Dedifferentiated amniotic fluid mesenchymal stem cell (primary cell): ENCODE measurements around the gene SERPINA12.
"Not testable (repeated sequence)": the region's sequence is repeated elsewhere in the genome, so short reads cannot be mapped to it uniquely, and the experiment has no call there.

ENCODE experiments used
- DNase-seq: peaks from one replicate; pipeline ENCODE4 v3.0.0-alpha.2; 2016; ENCODE audit errors: extremely low spot score

Gene SERPINA12

DNA sequence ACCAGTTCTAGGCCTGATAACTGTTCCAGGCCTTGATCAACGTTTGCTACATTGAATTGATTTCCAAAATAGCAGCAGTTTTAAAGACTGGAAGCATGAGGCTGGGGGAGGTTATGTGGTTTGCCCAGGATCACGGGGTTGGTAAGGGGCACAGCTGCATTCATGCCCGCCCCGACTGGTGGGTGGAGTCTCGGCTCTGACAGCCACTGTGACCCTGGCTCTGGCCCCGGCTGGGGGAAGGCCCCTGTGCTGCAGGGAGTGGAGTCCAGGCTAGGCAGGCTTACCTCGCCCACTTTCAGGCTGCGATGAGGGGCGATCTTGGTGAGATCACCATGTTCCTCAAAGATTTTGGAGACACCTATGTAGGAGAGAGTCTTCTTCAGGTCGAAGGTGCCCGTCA is 19.9 kb downstream of the SERPINA12 start:
- no peak for DNase-seq

DNA sequence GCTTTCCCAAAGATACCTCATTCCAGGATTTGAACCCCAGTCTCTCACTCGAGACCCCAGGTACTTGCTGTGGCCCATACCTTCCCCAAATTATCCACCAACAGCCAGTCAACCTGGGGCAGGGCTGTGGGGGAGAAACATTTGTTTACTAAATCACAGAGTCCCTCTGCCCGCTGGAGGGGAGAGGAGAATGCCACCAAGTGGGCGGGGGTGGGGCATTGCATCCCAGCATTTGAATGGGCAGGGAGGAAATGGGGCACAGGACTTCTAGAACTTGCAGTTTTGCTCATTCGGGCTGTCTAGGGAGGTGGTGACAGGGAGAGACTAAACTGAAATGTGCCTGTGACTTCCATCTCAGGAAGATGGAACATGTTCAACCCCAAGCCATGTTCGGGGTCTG is 22.4 kb downstream of the SERPINA12 start:
- no peak for DNase-seq

DNA sequence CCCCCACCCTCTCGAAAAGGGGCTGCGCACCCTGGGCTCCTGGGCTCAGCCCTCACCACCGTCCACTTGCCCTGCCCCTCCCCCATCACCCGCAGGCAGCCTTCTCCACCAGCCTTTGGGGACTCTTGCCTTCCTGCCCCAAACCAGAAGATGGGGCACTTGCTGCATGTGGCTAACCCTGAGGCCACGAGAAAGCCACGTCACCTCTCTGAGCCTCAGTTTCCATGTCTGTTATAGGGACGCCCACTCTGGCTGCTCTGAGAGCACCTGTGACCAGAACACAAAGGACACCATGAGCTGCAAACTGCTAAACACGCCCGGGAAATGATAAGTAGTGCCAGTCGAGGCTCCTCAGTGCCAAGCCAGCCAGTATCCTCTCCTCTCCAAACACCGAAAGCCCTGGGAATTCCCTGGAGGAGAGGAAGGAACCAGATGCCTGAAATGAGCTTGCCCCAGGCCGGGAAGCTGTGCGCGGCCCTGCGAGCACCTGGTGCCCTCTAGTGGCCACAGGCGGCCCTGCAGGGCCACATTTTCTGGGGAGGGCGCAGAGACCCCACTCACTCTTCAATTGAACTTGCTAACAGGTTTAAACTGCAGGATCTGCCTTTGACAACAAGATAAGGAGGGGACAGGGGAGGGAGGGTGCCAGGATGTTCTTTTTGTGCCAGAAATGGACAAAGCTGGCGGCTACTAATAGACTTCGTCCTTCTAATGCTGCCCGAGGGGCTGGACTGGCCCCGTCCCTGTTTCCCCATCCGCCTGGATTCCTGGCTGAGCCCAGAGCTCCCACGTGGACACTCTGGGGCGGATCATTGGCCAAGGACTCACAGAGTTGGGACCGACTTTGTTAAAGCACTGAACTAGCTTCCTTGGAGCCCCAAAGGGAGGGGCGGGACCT is 23.1 kb downstream of the SERPINA12 start:
- peak; percentile 52 for DNase-seq

DNA sequence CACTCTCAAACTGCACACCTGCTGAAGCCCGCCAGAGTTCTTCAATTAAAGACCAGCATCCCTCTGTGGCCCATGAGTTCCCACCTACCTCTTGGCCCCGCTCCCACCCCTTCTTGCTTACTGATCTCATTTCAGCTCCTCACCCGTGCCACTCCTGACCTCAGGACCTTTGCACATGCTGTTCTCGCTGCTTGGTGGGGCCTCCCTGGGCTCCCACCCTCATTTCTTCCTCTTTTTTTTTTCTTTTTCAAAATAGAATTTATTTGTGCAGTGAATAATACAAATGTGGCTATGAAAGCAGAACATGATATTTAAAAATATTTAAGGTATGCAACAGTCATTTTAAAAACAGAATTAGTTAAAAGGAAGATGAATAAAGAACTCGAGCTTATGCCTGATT is 24.8 kb downstream of the SERPINA12 start:
- no peak for DNase-seq

DNA sequence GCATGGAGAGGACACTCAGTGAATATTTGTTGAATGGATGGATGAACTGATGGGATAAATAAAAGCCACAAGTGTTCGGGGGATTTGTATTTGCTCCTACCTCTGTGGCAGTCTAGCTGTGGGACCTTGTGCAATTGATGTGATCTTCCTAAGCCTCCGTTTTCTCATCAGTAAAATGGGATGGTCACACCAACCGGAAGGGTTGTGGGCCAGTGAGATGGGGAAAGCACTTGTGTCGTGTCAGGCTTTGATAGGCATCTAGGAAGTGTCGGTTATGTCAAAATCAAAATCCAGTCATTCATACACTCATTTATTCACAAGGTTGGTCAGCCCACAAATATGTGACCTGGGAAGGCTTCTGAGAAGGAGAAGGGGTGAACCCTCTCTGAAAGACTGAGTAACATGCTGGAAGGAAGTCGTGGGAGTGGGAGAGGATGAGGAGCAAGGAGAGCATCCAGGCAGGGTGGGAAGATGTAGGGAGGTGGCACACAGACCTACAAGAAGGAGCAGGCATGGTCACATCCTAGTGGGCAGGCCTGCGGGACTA is 25.5 kb downstream of the SERPINA12 start:
- no peak for DNase-seq

DNA sequence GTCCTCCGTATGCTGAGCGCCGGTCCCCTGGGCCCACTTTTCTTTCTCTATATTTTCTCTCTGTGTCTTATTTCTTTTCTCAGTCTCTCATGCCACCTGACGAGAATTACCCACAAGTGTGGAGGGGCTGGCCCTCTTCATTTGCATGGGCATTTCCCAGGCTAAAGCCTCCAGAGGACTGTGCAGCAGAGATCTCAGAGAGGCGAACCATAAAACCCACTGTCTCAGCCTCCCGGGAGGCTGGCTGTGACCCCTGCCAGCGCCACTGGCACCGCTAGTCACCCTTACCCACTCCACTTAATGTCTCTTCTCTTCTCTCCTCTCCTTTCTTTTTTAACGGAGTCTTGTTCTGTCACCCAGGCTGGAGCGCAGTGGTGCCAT is 26.2 kb downstream of the SERPINA12 start:
- DNase-seq = no peak

DNA sequence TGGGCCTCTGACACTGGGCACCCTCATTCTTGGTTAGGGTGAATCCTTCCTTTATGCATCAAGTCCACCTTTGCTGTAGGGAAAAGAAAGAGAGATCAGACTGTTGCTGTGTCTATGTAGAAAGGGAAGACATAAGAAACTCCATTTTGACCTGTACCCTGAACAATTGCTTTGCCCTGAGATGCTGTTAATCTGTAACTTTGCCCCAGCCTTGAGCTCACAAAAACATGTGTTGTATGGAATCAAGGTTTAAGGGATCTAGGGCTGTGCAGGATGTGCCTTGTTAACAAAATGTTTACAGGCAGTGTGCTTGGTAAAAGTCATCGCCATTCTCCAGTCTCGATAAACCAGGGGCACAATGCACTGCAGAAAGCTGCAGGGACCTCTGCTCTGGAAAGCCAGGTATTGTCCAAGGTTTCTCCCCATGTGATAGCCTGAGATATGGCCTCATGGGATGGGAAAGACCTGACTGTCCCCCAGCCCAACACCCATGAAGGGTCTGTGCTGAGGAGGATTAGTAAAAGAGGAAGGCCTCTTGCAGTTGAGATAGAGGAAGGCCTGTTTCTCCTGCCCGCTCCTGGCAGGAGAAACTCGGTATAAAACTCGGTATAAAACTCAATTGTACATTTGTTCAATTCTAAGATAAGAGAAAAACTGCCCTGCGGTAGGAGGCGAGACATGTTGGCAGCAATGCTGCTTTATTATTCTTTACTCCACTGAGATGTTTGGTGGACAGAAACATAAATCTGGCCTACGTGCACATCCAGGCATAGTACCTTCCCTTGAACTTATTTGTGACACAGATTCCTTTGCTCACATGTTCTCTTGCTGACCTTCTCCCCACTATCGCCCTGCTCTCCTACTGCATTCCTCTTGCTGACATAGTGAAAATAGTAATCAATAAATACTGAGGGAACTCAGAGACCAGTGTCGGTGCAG is 26.9 kb downstream of the SERPINA12 start:
- not testable (repeated sequence) for DNase-seq

DNA sequence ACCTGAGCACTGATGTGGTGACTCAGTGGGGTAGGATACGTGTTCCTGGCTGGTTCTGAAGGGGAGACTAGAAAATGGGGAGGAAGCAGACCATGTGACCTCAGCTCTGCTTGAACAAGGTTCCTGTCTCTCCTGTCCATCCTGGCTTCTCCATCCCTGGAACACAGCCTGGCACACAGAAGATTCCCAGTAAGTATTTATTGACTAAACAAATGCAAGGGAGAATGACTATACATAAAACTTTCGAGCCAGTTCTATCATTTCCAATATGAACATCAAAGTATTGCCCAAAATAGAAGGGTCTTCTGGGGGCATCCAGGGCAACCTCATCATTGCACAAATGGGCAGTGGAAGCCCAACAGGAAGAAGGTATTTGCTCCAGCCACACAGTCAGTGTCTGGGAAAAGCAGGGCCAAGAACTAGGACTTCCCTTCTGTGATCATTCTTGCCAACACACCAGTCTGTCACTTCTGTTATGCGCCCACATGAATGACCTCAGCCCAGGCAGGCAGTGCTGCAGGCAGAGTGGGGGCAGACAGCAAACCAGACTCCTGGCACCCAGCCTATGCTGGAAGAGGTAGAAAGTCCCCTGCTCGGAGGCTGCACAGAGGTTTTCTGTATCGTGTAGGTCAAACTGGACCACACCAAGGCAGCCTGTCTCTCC is 27.7 kb downstream of the SERPINA12 start:
- DNase-seq = peak; percentile 36

DNA sequence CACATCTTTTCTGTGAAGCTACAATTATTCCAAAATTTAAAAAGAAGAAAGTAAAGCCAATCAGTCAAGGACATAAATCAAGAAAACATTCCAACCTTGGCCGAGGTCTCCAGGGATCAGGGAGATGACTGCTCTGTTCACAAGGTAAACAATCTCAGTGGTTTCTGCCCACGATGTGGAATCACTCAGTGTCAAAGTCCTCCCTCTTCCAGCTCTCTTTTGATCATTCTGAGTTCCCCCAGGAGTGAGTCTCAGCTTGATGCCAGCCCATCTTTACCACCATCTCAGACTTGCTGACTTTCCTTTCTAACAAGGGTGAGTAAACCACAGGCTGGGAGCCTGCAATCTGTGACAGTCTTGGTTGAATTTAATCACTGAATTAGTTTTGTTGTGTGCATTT is 28.5 kb downstream of the SERPINA12 start:
- no peak for DNase-seq

DNA sequence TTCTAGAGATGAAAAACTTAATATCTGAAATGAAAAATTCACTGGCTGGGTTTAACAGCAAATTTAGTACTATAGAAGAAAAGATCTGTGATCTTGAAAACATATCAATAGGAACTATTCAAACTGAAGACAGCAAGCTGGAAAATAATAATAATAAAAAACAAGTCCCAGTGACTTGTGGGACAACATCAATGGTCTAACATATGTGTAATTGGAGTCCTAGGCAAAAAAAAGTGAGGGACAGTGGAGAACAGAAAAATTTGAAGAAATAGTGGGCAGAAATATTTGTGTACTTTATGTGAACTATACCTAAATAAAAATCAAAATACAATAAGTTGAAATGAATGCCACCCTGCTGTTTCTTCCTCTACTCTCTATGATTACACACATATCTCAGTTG is 30.8 kb downstream of the SERPINA12 start:
- no peak for DNase-seq

DNA sequence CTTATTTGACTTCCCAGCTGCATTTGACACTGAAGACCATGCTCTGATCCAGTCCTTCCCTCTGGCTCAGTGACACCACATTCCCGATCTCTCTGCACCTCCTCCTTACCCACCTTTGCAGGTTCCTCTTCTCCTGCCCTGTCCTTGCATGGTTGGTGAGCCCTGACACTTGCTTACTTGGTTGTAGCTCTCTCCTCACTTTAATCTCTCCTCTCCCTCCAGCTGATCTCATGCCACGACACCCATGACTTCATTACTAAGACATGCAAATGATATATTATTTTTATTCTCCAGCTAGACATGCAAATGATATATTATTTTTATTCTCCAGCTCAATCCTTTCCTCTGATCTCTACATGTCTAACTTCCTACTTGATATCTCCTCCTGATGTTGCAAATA is 33.2 kb downstream of the SERPINA12 start, which contains the start of gene SERPINA9:
SERPINA9 (minus strand) TSS at position 175 of the 400 bp plus-strand sequence. CDS start 6,357 bp downstream, outside the sequence.
- no peak for DNase-seq

DNA sequence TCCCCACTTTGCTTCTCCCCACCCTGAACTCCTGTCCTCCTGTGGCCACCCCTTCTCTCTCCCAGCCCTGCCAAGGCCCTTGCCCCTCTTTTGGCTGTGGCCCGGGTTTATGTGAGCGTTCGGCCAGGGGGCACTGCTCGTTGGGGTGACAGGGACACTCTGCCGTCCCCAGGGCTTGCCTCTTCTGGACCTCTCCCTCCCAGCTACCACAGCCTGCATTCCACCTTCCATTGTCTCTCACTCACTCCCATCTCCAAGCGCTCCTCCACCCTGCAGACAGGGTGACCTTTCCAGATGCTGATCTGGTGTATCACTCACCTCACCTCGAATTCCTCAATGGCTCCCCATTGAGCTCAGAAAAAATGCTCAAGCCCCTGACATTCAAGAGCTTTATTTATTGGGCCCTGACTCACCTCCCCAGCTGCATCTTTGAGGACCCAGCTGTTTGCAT is 34.7 kb downstream of the SERPINA12 start:
- DNase-seq = no peak

DNA sequence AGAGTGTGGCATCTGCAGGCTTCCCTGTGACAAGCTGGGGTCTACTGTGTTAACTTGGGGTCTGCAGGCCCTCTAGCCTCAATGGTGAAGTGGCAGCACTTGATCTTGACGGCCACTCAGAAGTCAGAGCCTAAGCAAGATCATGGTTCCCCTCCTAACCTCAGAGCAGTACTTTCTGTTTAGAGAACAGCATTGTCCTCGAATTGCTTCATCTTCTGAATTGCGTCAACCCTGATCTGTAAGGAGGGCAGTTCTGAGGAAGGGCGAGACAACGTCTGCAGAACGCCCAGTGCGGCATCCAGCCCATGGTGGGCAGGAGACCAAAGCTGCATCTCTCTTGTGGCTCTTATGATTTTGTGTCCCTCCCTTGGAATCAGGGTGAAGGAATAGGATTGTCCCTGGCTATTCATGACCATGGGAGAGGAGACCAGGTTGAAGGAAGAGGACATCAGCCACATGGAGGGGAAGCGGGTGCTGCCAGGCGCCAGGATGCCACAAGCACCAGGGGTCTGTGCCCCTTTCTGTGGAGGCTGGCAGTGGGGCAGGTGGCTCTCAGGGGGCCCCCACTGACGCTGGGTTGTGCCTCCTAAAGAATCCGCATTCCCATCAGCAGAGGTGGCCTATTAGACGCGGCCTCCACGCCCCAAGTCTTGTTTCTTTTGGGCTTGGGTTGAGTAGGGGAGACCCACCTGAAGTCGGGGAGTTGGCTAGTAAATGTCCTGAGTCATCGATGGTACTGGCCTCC is 35.4 kb downstream of the SERPINA12 start:
- DNase-seq = no peak

DNA sequence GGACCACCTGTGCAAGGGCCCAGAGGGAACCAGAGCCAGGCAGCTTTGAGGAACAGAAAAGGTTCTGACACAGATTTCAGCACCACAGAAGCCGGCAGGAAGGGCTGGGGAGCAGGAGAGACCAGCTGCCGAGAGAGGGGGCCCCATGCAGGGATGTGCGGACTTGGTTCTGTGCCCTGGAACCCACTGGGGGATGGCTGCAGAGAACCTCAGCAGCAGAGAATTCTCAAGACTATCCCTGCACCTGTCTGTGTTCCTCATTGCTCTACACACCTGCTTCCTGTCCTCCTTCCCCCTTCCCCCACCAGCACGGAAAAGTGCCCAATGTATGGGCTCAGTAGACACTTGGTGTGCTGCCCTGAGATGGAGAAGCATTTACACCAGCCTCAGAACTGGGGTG is 36.4 kb downstream of the SERPINA12 start:
- no peak for DNase-seq

DNA sequence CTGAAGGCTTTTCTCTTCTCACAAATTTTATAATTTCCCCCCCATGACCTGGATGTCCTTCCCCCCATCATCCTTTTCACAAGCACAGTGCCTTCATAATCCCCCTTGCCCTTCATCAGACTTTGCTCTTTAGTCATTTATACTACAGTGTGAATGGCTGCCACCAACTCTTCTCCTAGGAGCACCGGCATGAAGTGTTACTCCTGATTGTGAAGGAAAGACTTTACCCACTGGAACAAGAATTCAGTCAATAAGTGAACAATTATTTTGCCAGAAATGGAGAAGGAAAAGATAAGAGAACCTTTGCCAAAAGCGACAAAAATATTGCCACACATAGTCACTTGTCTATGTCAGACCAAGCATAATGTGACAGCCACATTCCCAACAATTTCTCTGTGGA is 38.2 kb downstream of the SERPINA12 start:
- no peak for DNase-seq

DNA sequence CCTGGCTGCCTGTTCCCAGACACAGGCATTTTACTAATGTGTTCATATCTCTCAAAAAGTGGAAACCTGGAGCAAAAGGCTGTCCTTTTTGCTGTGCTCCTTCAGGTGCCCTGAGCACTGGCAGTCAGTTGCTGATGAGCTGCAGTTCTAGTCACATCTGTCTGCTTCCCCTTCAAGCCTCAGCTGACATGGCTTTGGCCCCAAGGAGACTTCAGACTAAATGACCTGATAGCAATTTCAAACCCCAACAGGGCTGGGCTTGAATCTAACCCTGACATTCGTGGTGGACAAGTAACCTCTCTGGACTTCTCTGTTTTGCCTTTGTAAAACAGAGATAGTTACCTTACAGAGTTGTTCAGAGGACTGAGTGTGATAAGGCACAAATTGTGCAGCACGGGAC is 39.0 kb downstream of the SERPINA12 start:
- DNase-seq = no peak

DNA sequence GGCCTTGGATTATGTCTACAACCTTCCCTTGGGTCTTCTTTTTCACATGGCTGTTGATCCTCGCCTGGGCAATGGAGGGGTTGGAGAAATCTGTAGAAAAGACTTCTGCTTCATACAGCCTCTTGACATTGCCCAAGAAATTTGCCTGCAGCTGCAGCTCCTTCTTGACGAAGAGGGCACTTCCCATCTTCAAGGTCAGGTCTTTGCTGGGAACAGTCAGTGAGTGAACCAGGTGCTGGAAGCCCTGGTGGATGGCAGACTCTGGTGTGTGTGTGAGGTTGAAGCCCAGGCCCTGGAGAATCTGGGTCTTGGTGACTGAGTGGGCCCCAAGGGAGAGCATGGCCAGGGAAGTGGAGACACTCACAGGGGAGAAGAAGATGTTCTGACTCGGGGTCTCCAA is 40.0 kb downstream of the SERPINA12 start:
- no peak for DNase-seq

DNA sequence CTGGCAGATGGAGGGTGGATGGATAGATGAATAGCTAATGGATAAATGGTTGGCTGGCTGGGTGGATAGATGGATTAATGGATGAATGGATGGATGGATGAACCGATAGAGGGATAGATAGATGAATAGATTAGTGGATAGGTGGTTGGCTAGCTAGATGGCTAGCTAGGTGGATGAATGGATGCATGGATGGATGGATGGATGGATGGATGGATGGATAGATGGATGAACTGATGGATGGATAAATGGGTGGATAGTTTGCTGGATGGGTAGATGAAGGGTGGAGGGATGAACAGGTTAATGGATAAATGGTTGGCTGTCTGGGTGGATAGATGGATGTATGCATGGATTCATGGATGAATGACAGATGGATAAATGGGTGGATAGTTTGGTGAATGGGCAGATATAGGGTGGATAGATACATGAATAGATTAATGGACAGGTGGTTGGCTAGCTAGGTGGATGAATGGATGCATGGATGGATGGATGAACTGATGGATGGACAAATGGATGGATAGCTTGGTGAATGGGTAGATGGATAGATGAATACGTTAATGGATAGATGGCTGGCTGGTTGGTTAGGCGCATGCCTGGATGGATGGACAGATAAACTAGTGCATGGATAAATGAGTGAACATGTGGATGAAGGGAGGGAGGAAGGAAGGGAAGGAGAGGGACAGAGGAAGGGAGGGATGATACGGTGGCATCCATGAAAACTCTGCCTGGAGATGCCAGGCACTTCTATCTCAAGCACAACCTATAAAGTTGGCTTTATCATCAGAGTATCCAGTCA is 41.3 kb downstream of the SERPINA12 start:
- DNase-seq = no peak

DNA sequence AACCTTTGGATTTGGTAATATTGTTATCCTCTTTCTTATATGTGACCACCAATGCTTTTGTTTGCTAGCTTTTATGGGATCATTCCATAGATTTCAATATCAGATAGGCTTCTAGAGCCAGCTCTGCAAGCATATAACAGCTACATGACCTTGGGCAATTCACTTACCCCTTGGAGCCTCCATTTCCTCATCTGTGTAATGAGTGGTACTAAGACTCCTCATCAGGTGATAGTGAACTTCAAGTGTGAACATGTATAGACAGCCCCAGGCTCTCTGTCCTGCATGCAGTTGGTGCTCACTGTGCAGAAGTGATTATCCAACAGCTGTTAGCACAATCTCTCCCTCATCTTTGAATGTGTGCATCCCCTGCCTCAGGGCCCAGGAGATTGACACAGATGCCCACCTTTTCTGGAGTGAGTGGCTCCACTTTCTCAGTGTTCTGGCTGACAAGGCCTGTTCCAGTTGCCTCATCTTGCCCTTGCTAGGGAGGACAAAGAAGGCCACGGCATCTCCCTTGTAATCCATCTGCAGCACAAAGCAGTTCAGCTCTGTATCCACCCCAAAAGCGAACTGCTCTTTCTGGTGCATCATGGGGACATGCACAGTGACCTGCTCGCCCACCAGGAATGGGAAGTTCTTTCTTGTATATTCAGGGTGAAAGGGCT is 42.4 kb downstream of the SERPINA12 start:
- no peak for DNase-seq

DNA sequence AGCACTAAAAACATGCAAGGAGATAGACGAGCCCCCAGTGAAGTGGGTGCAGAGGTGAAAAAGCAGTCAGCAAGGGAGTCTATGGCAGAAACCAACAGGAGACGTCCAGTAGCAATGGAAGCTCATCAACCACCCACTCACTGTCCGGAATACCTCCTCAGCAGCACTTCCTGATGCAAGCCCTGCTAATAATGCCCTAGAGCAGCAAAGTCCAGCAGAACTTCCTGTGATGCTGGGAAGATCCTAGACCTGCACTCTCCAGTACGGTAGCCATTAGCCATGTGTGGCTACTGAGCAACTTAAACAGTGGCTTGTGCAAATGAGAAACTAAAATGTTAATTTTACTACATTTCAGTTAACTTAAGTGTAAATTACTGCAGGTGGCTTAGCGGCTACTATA is 44.2 kb downstream of the SERPINA12 start:
- no peak for DNase-seq
